GM12875 (cell line): ENCODE results near the gene CCDC92.
"Not testable (repeated sequence)": the region's sequence is repeated elsewhere in the genome, so short reads cannot be mapped to it uniquely, and the experiment has no call there.

Source experiments
- H3K4me3 ChIP-seq: one replicate; pipeline ENCODE4 v1.5.1; 2011; ENCODE audit warnings: low read depth, low read length, control low read depth
- TF ChIP-seq, protein P1 (sequence below): IDR thresholded peaks from 2 replicates; pipeline ENCODE4 v1.5.1; 2011; ENCODE audit warnings: low read depth, mild to moderate bottlenecking, control low read depth, inconsistent platforms, low read length, moderate library complexity, borderline replicate concordance; ENCODE audit not compliant: insufficient read depth

CCDC92 gene

DNA sequence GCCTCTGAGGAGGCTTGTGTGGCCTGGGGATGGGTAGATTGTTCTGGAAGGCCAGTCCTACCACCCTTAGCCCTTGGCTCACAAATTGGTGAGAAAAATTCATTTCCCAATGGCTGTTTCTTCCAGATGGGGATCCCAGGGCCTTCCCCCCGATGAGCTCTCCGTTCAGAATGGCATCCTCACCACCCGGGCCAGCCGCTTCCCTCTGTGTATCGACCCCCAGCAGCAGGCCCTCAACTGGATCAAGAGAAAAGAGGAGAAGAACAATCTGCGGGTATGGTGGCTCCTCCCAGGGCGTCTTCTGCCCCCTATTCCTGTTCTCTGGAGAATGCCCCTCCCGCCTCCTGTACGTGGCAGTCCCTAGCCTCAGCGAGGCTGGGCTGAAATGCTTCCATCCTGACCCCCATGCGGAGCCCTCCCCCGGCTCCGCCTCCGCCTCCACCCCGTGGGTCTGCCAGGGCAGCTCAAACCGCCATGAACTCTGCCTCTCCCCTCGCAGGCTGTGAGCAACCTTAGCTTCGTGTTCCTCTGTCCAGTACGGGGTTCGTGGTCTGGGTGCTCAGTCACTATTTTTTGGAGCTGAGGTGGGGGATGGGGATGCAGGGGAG lies 57.8 kb downstream of the CCDC92 start:
- H3K4me3 ChIP-seq, result no peak overlapping the region
- TF ChIP-seq, protein P1, sequence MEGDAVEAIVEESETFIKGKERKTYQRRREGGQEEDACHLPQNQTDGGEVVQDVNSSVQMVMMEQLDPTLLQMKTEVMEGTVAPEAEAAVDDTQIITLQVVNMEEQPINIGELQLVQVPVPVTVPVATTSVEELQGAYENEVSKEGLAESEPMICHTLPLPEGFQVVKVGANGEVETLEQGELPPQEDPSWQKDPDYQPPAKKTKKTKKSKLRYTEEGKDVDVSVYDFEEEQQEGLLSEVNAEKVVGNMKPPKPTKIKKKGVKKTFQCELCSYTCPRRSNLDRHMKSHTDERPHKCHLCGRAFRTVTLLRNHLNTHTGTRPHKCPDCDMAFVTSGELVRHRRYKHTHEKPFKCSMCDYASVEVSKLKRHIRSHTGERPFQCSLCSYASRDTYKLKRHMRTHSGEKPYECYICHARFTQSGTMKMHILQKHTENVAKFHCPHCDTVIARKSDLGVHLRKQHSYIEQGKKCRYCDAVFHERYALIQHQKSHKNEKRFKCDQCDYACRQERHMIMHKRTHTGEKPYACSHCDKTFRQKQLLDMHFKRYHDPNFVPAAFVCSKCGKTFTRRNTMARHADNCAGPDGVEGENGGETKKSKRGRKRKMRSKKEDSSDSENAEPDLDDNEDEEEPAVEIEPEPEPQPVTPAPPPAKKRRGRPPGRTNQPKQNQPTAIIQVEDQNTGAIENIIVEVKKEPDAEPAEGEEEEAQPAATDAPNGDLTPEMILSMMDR, result no peak

DNA sequence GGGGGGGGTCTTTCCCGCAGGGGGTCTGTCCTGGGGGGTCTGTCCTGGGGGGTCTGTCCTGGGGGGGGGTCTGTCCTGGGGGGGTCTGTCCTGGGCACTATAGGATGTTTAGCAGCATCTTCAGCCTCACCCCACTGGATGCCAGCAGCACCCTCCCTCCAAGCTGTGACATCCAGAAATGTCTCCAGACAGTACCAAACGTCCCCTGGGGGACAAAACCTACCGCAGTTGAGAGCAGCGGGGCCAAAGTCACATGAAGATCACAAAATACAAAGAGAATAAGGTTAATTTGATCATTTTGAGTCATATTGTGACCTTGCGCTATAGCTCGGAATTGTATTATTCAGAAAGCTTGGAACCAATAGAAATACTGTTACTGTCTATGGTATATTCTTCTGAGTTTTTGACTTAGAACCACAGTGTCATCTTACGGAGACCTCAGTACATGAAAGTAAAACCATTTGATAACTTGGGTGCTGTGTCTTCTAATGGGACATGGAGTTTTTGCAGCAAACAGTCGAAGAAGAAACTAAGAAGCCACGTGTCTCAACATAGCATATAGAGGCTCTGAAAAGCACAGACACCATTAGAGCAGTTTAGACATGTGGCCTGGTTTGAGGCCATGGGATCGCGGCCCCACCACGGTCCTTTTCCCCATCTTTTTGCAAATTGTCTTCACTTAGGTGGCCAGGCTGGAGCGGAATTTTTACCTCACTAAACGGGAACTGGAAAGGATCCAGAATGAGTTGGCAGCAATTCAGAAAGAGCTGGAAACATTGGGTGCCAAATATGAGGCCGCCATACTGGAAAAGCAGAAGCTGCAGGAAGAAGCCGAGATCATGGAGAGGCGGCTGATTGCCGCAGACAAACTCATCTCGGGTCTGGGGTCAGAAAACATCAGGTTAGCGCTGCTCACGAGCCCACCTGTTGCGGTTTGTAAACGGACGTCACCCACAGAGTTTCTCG lies 59.9 kb downstream of the CCDC92 start:
- TF ChIP-seq, protein P1, result no peak
- H3K4me3 ChIP-seq, result no peak overlapping the region

DNA sequence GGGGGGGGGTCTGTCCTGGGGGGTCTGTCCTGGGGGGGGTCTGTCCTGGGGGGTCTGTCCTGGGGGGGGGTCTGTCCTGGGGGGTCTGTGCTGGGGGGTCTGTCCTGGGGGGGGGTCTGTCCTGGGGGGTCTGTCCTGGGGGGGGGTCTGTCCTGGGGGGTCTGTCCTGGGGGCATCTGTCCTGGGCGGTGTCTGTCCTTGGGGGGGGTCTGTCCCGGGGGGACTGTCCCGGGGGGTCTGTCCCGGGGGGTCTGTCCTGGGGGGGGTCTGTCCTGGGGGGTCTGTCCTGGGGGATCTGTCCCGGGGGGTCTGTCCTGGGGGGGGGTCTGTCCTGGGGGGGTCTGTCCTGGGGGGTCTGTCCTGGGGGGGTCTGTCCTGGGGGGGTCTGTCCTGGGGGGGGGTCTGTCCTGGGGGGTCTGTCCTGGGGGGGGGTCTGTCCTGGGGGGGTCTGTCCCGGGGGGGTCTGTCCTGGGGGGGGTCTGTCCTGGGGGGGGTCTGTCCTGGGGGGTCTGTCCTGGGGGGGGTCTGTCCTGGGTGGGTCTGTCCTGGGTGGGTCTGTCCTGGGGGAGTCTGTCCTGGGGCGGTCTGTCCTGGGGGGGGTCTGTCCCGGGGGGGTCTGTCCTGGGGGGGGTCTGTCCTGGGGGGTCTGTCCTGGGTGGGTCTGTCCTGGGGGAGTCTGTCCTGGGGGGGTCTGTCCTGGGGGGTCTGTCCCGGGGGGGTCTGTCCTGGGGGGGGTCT lies 60.8 kb downstream of the CCDC92 start:
- H3K4me3 ChIP-seq, result not testable (repeated sequence)

DNA sequence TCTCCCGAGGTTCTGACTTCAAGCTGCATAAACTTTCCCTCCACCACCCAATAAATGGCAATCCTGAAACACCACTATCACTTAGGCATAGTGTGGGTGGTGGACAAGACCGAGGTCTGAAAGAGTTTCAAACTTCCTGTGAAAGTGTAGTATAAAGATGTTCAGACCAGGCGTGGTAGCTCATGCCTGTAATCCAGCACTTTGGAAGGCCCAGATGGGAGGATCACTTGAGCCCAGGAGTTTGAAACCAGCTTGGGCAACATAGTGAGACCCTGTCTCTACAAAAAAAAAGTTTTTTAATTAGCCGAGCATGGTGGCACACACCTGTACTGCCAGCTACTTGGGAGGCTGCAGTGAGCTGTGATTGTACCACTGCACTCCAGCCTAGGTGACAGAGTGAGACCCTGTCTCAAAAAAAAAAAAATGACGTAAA lies 61.9 kb downstream of the CCDC92 start:
- TF ChIP-seq, protein P1, result no peak
- no peak overlapping the region for H3K4me3 ChIP-seq

DNA sequence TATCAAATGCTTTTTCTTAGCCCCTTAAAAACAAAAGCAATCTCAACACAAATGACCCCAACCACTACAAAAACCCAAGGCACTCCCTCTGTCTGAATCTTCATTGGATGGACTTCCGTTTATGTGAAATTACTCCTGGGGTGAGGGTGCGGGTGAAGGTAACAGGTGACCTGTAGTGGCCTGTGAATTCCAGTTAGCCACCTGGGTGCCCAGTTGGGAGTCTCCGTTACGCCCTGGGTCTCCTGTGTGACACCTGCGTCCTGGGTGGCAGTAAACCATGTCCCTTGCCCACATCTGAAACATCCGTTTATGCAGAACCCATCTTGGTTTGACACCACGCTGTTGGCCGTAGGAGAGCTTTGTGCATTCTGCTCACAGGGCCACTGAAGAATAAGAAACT lies 62.6 kb downstream of the CCDC92 start:
- TF ChIP-seq, protein P1, result no peak
- H3K4me3 ChIP-seq, result no peak overlapping the region

DNA sequence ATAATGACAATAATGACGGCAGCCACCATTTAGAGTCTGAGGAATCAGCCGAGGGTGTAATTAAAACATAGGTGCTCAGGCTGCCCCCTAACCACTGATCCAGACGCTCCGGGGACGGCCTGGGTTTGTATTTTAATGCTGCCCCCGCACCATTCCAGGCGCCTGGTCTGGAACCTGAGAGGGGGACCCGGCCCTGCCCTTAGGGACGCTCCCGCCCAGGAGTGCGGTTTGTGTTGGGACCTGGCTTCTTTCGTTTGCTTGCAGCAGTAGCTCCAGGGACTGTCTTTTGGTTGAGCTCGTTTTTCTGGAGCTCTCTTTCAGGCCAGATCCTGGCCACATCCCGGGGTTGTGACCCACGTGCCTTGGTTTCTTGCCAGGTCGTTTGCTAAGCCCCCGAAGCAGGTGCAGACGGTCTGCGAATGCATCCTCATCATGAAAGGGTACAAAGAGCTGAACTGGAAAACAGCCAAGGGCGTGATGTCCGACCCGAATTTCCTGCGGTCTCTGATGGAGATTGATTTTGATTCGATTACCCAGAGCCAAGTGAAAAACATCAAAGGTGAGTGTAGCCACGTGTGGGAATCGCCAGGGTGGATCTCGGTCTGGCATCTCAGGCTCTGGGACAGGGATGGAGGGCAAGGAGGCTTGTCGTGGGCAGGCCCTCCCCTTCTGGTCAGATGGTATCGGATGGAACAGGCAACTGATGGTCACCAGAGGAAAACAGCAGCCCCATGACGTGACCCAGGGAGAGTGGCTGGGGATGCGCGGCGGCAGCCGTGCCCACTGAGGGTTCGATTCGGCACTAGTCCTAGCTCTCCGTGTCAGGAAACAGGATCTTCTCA lies 63.5 kb downstream of the CCDC92 start:
- TF ChIP-seq, protein P1, result no peak
- no peak overlapping the region for H3K4me3 ChIP-seq
